Transverse colon (tissue), 4 donors: ENCODE data around the gene SNED1. TPM values are rescaled to one million over a fixed set of nuclear protein-coding genes. Genes with fewer than 3 reads are reported as not detected.
A peak's percentile ranks its signal among the peaks of the same experiment; 100 is the strongest.

ENCODE experiments used
- DNase-seq: peaks from one replicate; pipeline ENCODE4 v3.0.0-alpha.2; 2019
- H3K27ac ChIP-seq, 4 donors: fragments of 200-600 bp; sonication (generic); 2 replicates each; pipeline ENCODE4 v1.5.1; 2016 to 2018; ENCODE audit warnings: inconsistent platforms in 4 of 4
- H3K27me3 ChIP-seq: fragments of 200-600 bp; sonication (generic); 2 replicates; pipeline ENCODE4 v1.5.1; 2017; ENCODE audit warnings: inconsistent platforms
- H3K36me3 ChIP-seq, 4 donors: fragments of 200-600 bp; sonication (generic); 2 replicates each; pipeline ENCODE4 v1.5.1; 2017 to 2019; ENCODE audit warnings: inconsistent platforms in 4 of 4
- H3K4me1 ChIP-seq, 4 donors: fragments of 200-600 bp; sonication (generic); 2 replicates each; pipeline ENCODE4 v1.5.1; 2017 to 2020; ENCODE audit warnings: inconsistent platforms in 4 of 4
- H3K4me3 ChIP-seq, 4 donors: fragments of 200-600 bp; sonication (generic); 1 replicate in 1 of 4; 2 replicates in 3 of 4; pipeline versions ENCODE4 v1.5.1 to v1.6.1; 2017 to 2019; ENCODE audit warnings: inconsistent platforms in 4 of 4
- H3K9me3 ChIP-seq, 2 donors: fragments of 200-600 bp; sonication (generic); 2 replicates each; pipeline ENCODE4 v1.5.1; 2017 to 2019; ENCODE audit warnings: inconsistent platforms in 2 of 2
- EP300 ChIP-seq: sonication (generic); formaldehyde crosslinking; IDR thresholded peaks from one replicate; pipeline ENCODE4 v1.6.1; 2017; ENCODE audit warnings: antibody characterized with exemption, low read depth
- POLR2A ChIP-seq: fragments of 450-650 bp; IDR thresholded peaks from one replicate; pipeline ENCODE4 v1.6.1; 2016; ENCODE audit warnings: antibody characterized with exemption, mild to moderate bottlenecking, moderate library complexity
- POLR2AphosphoS5 ChIP-seq, 3 donors: sonication (generic); formaldehyde crosslinking; IDR thresholded peaks; one replicate each; pipeline ENCODE4 v1.6.1; 2016; ENCODE audit warnings: antibody characterized with exemption in 3 of 3
- WGBS, 2 donors: methylation state at CpG; one replicate each; pipeline ENCODE4 v1.1.5; 2018; ENCODE audit warnings: low coverage in 1 of 2; 5-methylcytosine and 5-hydroxymethylcytosine counted together
- in situ Hi-C, 4 donors: fragments of 200-750 bp; cut with MboI; loops; one replicate each; pipeline versions ENCODE4 v1.15.0 to v1.15.1; 2017; ENCODE audit warnings: low sequenced_read_pairs in 3 of 4, low pct_ligation_motif_present in 1 of 4, low pct_unique_long_range_greater_than_20kb in 1 of 4
- intact Hi-C: fragments of 100-400 bp; cut with DNase I; formaldehyde crosslinking; loops from one replicate; pipeline ENCODE4 v1.15.1; 2023; ENCODE audit warnings: low total_unique reads
- total RNA-seq, 4 donors: library from RNA; depleted of rRNA; stranded (reverse); fragments of >200 nt; gene quantifications; one replicate each; pipeline ENCODE4 v1.1.0, GENCODE V29; 2016
- TF ChIP-seq, protein P1 (sequence below), 5 experiments: fragments of 200-600 bp in 3 of 5; fragments of 450-650 bp in 2 of 5; sonication (generic) in 3 of 5; IDR thresholded peaks; 1 replicate in 2 of 5; 2 replicates in 3 of 5; pipeline ENCODE4 v1.5.1; 2016 to 2017; ENCODE audit warnings: antibody characterized with exemption in 5 of 5, inconsistent platforms in 3 of 5, mild to moderate bottlenecking in 2 of 5, moderate library complexity in 1 of 5

SNED1 gene
- total RNA-seq, 4 donors from 2014 or later = 8.2 to 65.5 (median 30.0) TPM

DNA sequence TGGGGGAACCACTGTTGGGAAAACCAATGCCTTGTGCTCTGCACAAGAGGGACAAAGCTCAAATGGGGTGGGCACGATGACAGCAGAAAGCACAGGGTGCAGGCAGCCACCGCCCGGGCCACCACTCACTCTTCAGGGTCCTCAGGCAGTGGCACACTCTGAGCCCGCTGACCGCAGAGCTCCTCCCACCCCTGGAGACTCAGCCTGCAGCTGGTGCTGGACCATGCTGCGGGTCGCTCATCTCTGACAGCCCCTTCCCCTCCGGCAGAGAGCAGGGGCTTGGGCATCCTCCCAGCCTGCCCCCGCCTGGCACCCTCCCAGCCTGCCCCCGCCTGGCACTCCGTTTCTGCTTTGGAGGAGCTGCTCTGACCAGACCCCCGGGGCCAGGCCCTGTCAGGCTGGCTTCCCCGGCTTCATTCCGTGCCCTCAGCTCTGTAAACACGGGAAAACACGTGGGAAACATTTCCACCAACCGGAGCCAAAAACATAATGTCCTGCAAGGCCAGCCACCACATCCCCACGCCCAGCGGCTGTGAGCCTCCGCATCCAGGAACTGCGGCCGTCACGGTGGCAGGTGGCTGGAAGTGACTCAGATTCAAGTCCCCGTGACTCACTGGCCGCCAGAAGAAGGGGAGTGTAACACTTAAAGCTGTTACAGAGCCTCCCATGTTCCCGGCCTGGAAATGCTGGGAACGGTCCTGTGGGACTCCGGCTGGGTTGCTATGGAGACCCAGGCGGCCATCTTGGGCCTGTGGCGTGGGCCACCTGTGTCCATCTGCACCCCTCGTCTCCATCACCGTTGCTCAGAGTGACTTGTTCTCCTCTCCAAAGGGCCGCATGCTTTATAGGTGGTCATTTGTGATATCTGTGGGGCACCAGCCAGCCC, 6.8 kb upstream of the SNED1 start:
- Histone ChIP-seq H3K4me1 (peaks cover 8 to 39% (median 17%) of the 10 kb centered on the region in 4 donors), H3K27ac (peak overlapping the region; percentile 53 to 72 (median 64)), H3K27me3 (no peaks in the 10 kb centered on the region), H3K9me3 (no peaks in the 10 kb centered on the region), H3K4me3 (no peak overlapping the region), H3K36me3 (no peaks in the 10 kb centered on the region)
- DNase-seq = peak; percentile 77
- WGBS, 2 donors = 61% methylated on average over 28 of the region's 33 CpGs; no CpG with 5 or more reads in 1 of the 2 donors
- TF ChIP-seq POLR2AphosphoS5 (IDR thresholded peaks at IDR 0.05) (peak; percentile 57 to 73 (median 65)), POLR2A (no peak), EP300 (peak; percentile 66)
- TF ChIP-seq, protein P1, sequence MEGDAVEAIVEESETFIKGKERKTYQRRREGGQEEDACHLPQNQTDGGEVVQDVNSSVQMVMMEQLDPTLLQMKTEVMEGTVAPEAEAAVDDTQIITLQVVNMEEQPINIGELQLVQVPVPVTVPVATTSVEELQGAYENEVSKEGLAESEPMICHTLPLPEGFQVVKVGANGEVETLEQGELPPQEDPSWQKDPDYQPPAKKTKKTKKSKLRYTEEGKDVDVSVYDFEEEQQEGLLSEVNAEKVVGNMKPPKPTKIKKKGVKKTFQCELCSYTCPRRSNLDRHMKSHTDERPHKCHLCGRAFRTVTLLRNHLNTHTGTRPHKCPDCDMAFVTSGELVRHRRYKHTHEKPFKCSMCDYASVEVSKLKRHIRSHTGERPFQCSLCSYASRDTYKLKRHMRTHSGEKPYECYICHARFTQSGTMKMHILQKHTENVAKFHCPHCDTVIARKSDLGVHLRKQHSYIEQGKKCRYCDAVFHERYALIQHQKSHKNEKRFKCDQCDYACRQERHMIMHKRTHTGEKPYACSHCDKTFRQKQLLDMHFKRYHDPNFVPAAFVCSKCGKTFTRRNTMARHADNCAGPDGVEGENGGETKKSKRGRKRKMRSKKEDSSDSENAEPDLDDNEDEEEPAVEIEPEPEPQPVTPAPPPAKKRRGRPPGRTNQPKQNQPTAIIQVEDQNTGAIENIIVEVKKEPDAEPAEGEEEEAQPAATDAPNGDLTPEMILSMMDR (IDR thresholded peaks at IDR 0.05) = no peak
- intact Hi-C loops = no loop called here
- in situ Hi-C loops = no loop called here

GRCh38 chr2:240992572-240993291, 5.7 kb upstream of the SNED1 start:
- no peaks in the 10 kb centered on the region for H3K9me3 ChIP-seq
- TF ChIP-seq EP300 = no peak
- TF ChIP-seq POLR2A = no peak
- peaks cover 5 to 36% (median 7%) of the 10 kb centered on the region in 4 donors for H3K4me1 ChIP-seq
- H3K27ac ChIP-seq = peak overlapping the region in 3 of 4 donors; percentile 47 to 58 (median 53)
- intact Hi-C loops (no loop called here), in situ Hi-C loops (no loop called here)
- no peaks in the 10 kb centered on the region for H3K36me3 ChIP-seq
- DNase-seq = no peak
- WGBS, 2 donors = 82% methylated on average over 20 of the region's 20 CpGs; no CpG with 5 or more reads in 1 of the 2 donors
- H3K27me3 ChIP-seq = no peaks in the 10 kb centered on the region
- H3K4me3 ChIP-seq = no peak overlapping the region

DNA sequence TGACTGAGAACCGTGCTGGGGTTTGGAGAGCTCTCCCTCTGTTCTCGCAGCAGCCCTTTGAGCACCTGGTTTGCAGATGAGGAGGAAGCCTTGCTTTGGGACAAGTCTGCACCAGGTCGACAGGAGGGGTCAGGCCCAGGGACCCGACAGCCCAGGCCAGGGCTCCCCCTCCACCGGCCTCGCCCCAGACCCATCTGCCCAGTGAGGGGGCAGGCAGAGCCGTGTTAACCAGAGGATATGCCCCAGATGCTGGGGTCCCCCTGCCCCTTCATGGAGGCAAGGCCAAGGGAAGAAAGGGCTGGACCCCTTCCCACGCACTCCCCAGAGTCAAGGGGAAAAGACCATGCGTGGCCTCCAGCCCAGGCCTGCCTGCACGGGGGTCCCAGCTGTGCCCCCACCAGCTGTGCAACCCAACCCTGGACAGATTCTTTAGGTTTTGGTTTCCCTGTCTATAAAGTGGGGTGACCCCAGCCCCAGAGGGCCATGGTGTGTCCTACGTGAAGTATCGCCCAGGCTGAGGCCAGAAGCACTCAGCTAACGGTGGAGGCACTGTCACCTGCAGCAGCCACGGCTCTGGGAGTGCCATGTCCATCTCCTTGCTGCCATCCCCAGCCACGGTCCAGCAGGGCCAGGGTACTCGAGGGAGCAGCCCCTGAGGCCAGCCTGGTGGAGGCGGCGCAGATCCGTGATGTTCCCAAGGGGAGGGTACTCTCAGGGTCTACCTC, 4.8 kb upstream of the SNED1 start:
- Histone ChIP-seq H3K36me3 (no peaks in the 10 kb centered on the region), H3K4me1 (peaks cover 4 to 39% (median 11%) of the 10 kb centered on the region in 4 donors), H3K27me3 (no peaks in the 10 kb centered on the region), H3K9me3 (no peaks in the 10 kb centered on the region), H3K4me3 (no peak overlapping the region), H3K27ac (no peak overlapping the region)
- in situ Hi-C loops = no loop called here
- 84% methylated on average over 16 of the region's 19 CpGs; no CpG with 5 or more reads in 1 of the 2 donors for WGBS, 2 donors
- intact Hi-C loops = no loop called here
- no peak for TF ChIP-seq POLR2AphosphoS5 (IDR thresholded peaks at IDR 0.05)
- no peak for TF ChIP-seq EP300
- TF ChIP-seq, protein P1 (IDR thresholded peaks at IDR 0.05) = no peak
- TF ChIP-seq POLR2A = no peak
- no peak for DNase-seq

GRCh38 chr2:240994171-240994896, 4.1 kb upstream of the SNED1 start:
- DNase-seq = peak; percentile 11
- Histone ChIP-seq H3K27ac (no peak overlapping the region), H3K36me3 (no peaks in the 10 kb centered on the region), H3K9me3 (no peaks in the 10 kb centered on the region), H3K4me3 (no peak overlapping the region), H3K4me1 (peaks cover 4 to 39% (median 11%) of the 10 kb centered on the region in 4 donors), H3K27me3 (peaks cover 2% of the 10 kb centered on the region)
- in situ Hi-C loops (no loop called here), intact Hi-C loops (no loop called here)
- 40 to 72% methylated on average over 1 to 16 of the region's 16 CpGs for WGBS, 2 donors
- TF ChIP-seq POLR2AphosphoS5 (IDR thresholded peaks at IDR 0.05) (no peak), POLR2A (no peak), EP300 (no peak)
- TF ChIP-seq, protein P1 (IDR thresholded peaks at IDR 0.05) = no peak
